Cortex of kidney (tissue), 1 donor: Measurements from ENCODE around the gene BTBD10.

Source experiments
- DNase-seq: peaks from one replicate; lab custom pipeline; 2025; lab: John Stamatoyannopoulos, UW

The BTBD10 gene

GRCh38 chr11:13462901-13463778, at the start of gene BTBD10:
Gene BTBD10, minus strand, starts transcription at chr11:13463222. Its CDS starts 18,098 bp downstream, at chr11:13445124.
- DNase-seq, result peak; percentile 9

- DNase-seq, result no peak
Observed at GRCh38 chr11:13503393-13503792, 40.4 kb upstream of the BTBD10 start.

- DNase-seq, result no peak
Observed at GRCh38 chr11:13502492-13502891, 39.5 kb upstream of the BTBD10 start.

GRCh38 chr11:13495929-13496328, 32.9 kb upstream of the BTBD10 start, which contains the start of gene PTH:
Gene PTH, minus strand, starts transcription at chr11:13495997. Its CDS starts 3,142 bp downstream, at chr11:13492855.
- DNase-seq, result no peak

GRCh38 chr11:13494051-13494450, 31.0 kb upstream of the BTBD10 start:
- no peak for DNase-seq

- DNase-seq, result no peak
Observed at GRCh38 chr11:13487661-13488030, 24.6 kb upstream of the BTBD10 start.

- no peak for DNase-seq
Observed at GRCh38 chr11:13486926-13487660, 24.1 kb upstream of the BTBD10 start.

GRCh38 chr11:13480198-13480597, 17.2 kb upstream of the BTBD10 start:
- DNase-seq, result no peak

- DNase-seq, result no peak
Observed at GRCh38 chr11:13479688-13480087, 16.7 kb upstream of the BTBD10 start.

GRCh38 chr11:13475091-13475490, 12.1 kb upstream of the BTBD10 start:
- DNase-seq, result no peak

GRCh38 chr11:13473013-13473722, 10.1 kb upstream of the BTBD10 start:
- no peak for DNase-seq

- no peak for DNase-seq
Observed at GRCh38 chr11:13468750-13469149, 5.7 kb upstream of the BTBD10 start.

- no peak for DNase-seq
Observed at GRCh38 chr11:13465909-13466371, 2.9 kb upstream of the BTBD10 start.

- no peak for DNase-seq
Observed at GRCh38 chr11:13463779-13464290, 813 bp upstream of the BTBD10 start.

GRCh38 chr11:13462311-13462900, 616 bp downstream of the BTBD10 start:
- DNase-seq, result no peak

GRCh38 chr11:13461291-13461690, 1.7 kb downstream of the BTBD10 start:
- DNase-seq, result no peak

GRCh38 chr11:13450832-13451397, 12.1 kb downstream of the BTBD10 start:
- DNase-seq, result no peak

GRCh38 chr11:13449522-13449921, 13.5 kb downstream of the BTBD10 start:
- DNase-seq, result no peak

- no peak for DNase-seq
Observed at GRCh38 chr11:13448876-13449275, 14.1 kb downstream of the BTBD10 start.

GRCh38 chr11:13446444-13446843, 16.6 kb downstream of the BTBD10 start:
- DNase-seq, result no peak

GRCh38 chr11:13445588-13445987, 17.4 kb downstream of the BTBD10 start:
- DNase-seq, result no peak
